ENCODE measurements around the gene CNOT3.

GRCh38 chr19:54160182-54160811 lies 22.7 kb downstream of the CNOT3 start:
- TF ChIP-seq, protein P1, sequence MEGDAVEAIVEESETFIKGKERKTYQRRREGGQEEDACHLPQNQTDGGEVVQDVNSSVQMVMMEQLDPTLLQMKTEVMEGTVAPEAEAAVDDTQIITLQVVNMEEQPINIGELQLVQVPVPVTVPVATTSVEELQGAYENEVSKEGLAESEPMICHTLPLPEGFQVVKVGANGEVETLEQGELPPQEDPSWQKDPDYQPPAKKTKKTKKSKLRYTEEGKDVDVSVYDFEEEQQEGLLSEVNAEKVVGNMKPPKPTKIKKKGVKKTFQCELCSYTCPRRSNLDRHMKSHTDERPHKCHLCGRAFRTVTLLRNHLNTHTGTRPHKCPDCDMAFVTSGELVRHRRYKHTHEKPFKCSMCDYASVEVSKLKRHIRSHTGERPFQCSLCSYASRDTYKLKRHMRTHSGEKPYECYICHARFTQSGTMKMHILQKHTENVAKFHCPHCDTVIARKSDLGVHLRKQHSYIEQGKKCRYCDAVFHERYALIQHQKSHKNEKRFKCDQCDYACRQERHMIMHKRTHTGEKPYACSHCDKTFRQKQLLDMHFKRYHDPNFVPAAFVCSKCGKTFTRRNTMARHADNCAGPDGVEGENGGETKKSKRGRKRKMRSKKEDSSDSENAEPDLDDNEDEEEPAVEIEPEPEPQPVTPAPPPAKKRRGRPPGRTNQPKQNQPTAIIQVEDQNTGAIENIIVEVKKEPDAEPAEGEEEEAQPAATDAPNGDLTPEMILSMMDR (IDR thresholded peaks at IDR 0.05): no peak
- TF ChIP-seq EZH2 (IDR thresholded peaks at IDR 0.05; ENCODE audit: borderline replicate concordance, insufficient read depth, low read depth, low read length, poor library complexity, severe bottlenecking): no peak
